Neural progenitor cell (in vitro differentiated cells): ENCODE data around the gene TMCC1. TPM values are rescaled to one million over a fixed set of nuclear protein-coding genes. Genes with fewer than 3 reads are reported as not detected.
A peak's percentile ranks its signal among the peaks of the same experiment; 100 is the strongest.

ENCODE experiments used
- DNase-seq: peaks from one replicate; pipeline ENCODE4 v3.0.0-alpha.2; 2016; ENCODE audit warnings: low spot score
- H2AFZ ChIP-seq: fragments of 200-600 bp; sonication (generic); replicated peaks from 2 replicates; pipeline ENCODE4 v1.6.1; 2016; ENCODE audit warnings: antibody characterized with exemption
- H3F3A ChIP-seq: fragments of 200-600 bp; sonication (generic); 2 replicates; pipeline ENCODE4 v1.6.1; 2016; ENCODE audit warnings: antibody characterized with exemption, low read depth
- H3K27ac ChIP-seq: fragments of 200-600 bp; sonication (generic); 2 replicates; pipeline ENCODE4 v1.5.1; 2016; ENCODE audit warnings: mild to moderate bottlenecking
- H3K27me3 ChIP-seq: fragments of 200-600 bp; sonication (generic); 2 replicates; pipeline ENCODE4 v1.6.1; 2016; ENCODE audit warnings: mild to moderate bottlenecking, moderate library complexity
- H3K36me3 ChIP-seq: fragments of 200-600 bp; sonication (generic); 2 replicates; pipeline ENCODE4 v1.5.1; 2016
- H3K4me1 ChIP-seq: fragments of 200-600 bp; sonication (generic); 2 replicates; pipeline ENCODE4 v1.6.1; 2016; ENCODE audit warnings: mixed run types
- H3K4me2 ChIP-seq: fragments of 200-600 bp; sonication (generic); 2 replicates; pipeline ENCODE4 v1.6.1; 2016
- H3K4me3 ChIP-seq: fragments of 200-600 bp; sonication (generic); 2 replicates; pipeline ENCODE4 v1.5.1; 2016
- H3K79me2 ChIP-seq: fragments of 200-600 bp; sonication (generic); 2 replicates; pipeline ENCODE4 v1.6.1; 2016; ENCODE audit warnings: low read depth
- H3K9ac ChIP-seq: fragments of 200-600 bp; sonication (generic); 2 replicates; pipeline ENCODE4 v1.6.1; 2016
- H3K9me3 ChIP-seq: fragments of 200-600 bp; sonication (generic); 2 replicates; pipeline ENCODE4 v1.5.1; 2016; ENCODE audit warnings: low read depth
- H4K20me1 ChIP-seq: fragments of 200-600 bp; sonication (generic); 2 replicates; pipeline ENCODE4 v1.6.1; 2016; ENCODE audit warnings: low read depth
- H3K27ac Mint-ChIP-seq: 3 replicates; pipeline ENCODE4 v1.8.0; 2021; ENCODE audit warnings: mixed read lengths
- H3K27me3 Mint-ChIP-seq: 2 replicates; pipeline ENCODE4 v1.8.0; 2022; ENCODE audit warnings: low read depth, mild to moderate bottlenecking, inconsistent platforms, moderate library complexity, mixed read lengths; ENCODE audit not compliant: insufficient read depth
- H3K36me3 Mint-ChIP-seq: 3 replicates; pipeline ENCODE4 v1.8.0; 2021; ENCODE audit warnings: mixed read lengths
- H3K4me1 Mint-ChIP-seq: 3 replicates; pipeline ENCODE4 v1.8.0; 2021; ENCODE audit warnings: mixed read lengths
- H3K4me3 Mint-ChIP-seq: 3 replicates; pipeline ENCODE4 v1.8.0; 2021; ENCODE audit warnings: mild to moderate bottlenecking, moderate library complexity, mixed read lengths
- H3K9me3 Mint-ChIP-seq: 3 replicates; pipeline ENCODE4 v1.8.0; 2020; ENCODE audit warnings: mixed read lengths
- CTCF ChIP-seq: fragments of 200-600 bp; sonication (generic); IDR thresholded peaks from 2 replicates; pipeline ENCODE4 v1.5.1; 2017; ENCODE audit warnings: antibody characterized with exemption, mild to moderate bottlenecking
- EZH2 ChIP-seq: fragments of 200-600 bp; sonication (generic); IDR thresholded peaks from 2 replicates; pipeline ENCODE4 v1.6.1; 2017; ENCODE audit warnings: antibody characterized with exemption, mild to moderate bottlenecking, moderate library complexity
- EZH2phosphoT487 ChIP-seq: fragments of 200-600 bp; sonication (generic); IDR thresholded peaks from 2 replicates; pipeline ENCODE4 v1.6.1; 2017; ENCODE audit warnings: antibody characterized with exemption
- total RNA-seq: library from RNA; depleted of rRNA; stranded (reverse); fragments of >200 nt; gene quantifications from 2 replicates; pipeline ENCODE4 v1.2.3, GENCODE V29; 2015; ENCODE audit warnings: low replicate concordance

Gene TMCC1
- total RNA-seq, 1 donor from 2014 or later: 29.8 TPM

GRCh38 chr3:129734449-129734848 lies 159.1 kb downstream of the TMCC1 start:
- no peak overlapping the region for H2AFZ ChIP-seq
- no peaks in the 10 kb centered on the region for H3K36me3 ChIP-seq
- no peak for DNase-seq
- Mint-ChIP-seq H3K27ac (no peak overlapping the region), H3K4me1 (peaks cover 6% of the 10 kb centered on the region), H3K4me3 (no peak overlapping the region), H3K36me3 (peaks cover 5% of the 10 kb centered on the region), H3K27me3 (no peaks in the 10 kb centered on the region), H3K9me3 (no peaks in the 10 kb centered on the region)
- peaks cover 4% of the 10 kb centered on the region for H3K79me2 ChIP-seq
- H3K27ac ChIP-seq: no peak overlapping the region
- peaks cover 5% of the 10 kb centered on the region for H4K20me1 ChIP-seq
- H3K4me1 ChIP-seq: peaks cover 9% of the 10 kb centered on the region
- H3K9me3 ChIP-seq: no peaks in the 10 kb centered on the region
- no peaks in the 10 kb centered on the region for H3K27me3 ChIP-seq
- no peak overlapping the region for H3K4me2 ChIP-seq
- no peak overlapping the region for H3K9ac ChIP-seq
- TF ChIP-seq EZH2 (no peak), EZH2phosphoT487 (no peak), CTCF (no peak)
- H3K4me3 ChIP-seq: no peak overlapping the region
- no peaks in the 10 kb centered on the region for H3F3A ChIP-seq

GRCh38 chr3:129732200-129732876 lies 161.2 kb downstream of the TMCC1 start:
- Mint-ChIP-seq H3K36me3 (peaks cover 7% of the 10 kb centered on the region), H3K9me3 (no peaks in the 10 kb centered on the region), H3K27me3 (no peaks in the 10 kb centered on the region), H3K27ac (no peak overlapping the region), H3K4me3 (no peak overlapping the region), H3K4me1 (peaks cover 6% of the 10 kb centered on the region)
- no peaks in the 10 kb centered on the region for H3K9me3 ChIP-seq
- no peaks in the 10 kb centered on the region for H3F3A ChIP-seq
- no peak overlapping the region for H2AFZ ChIP-seq
- H3K4me3 ChIP-seq: no peak overlapping the region
- peaks cover 4% of the 10 kb centered on the region for H3K79me2 ChIP-seq
- no peaks in the 10 kb centered on the region for H3K36me3 ChIP-seq
- H3K27me3 ChIP-seq: no peaks in the 10 kb centered on the region
- peak overlapping the region; percentile 34 for H3K27ac ChIP-seq
- no peak for DNase-seq
- no peak overlapping the region for H3K4me2 ChIP-seq
- TF ChIP-seq EZH2phosphoT487 (no peak), EZH2 (no peak), CTCF (no peak)
- H3K4me1 ChIP-seq: peaks cover 9% of the 10 kb centered on the region
- H4K20me1 ChIP-seq: peaks cover 5% of the 10 kb centered on the region
- H3K9ac ChIP-seq: no peak overlapping the region

GRCh38 chr3:129727707-129728106 lies 165.8 kb downstream of the TMCC1 start:
- Histone ChIP-seq H3K27me3 (no peaks in the 10 kb centered on the region), H3K4me1 (peaks cover 22% of the 10 kb centered on the region), H2AFZ (no peak overlapping the region), H3F3A (no peaks in the 10 kb centered on the region), H3K4me3 (no peak overlapping the region), H4K20me1 (peaks cover 3% of the 10 kb centered on the region), H3K9me3 (no peaks in the 10 kb centered on the region), H3K36me3 (no peaks in the 10 kb centered on the region), H3K27ac (no peak overlapping the region), H3K9ac (no peak overlapping the region), H3K79me2 (peaks cover 4% of the 10 kb centered on the region), H3K4me2 (no peak overlapping the region)
- TF ChIP-seq CTCF: no peak
- TF ChIP-seq EZH2: no peak
- no peak for TF ChIP-seq EZH2phosphoT487
- Mint-ChIP-seq H3K27ac (no peak overlapping the region), H3K9me3 (no peaks in the 10 kb centered on the region), H3K27me3 (no peaks in the 10 kb centered on the region), H3K4me3 (no peak overlapping the region), H3K4me1 (peaks cover 18% of the 10 kb centered on the region), H3K36me3 (peaks cover 5% of the 10 kb centered on the region)
- DNase-seq: no peak
